Adipocyte (in vitro differentiated cells): ENCODE measurements around the gene EPS8L1.

Experiments used
- DNase-seq: peaks from one replicate; pipeline ENCODE4 v3.0.0-alpha.2; 2015; ENCODE audit warnings: low read depth
- H3K27me3 ChIP-seq: replicated peaks from 2 replicates; pipeline ENCODE4 v1.7.0; 2013; ENCODE audit warnings: mild to moderate bottlenecking, low read length, moderate library complexity; ENCODE audit not compliant: control insufficient read depth, insufficient read depth
- H3K36me3 ChIP-seq: 2 replicates; pipeline ENCODE4 v1.7.0; 2013; ENCODE audit warnings: low read length, mild to moderate bottlenecking, moderate library complexity; ENCODE audit not compliant: control insufficient read depth, insufficient read depth, severe bottlenecking
- H3K4me1 ChIP-seq: 2 replicates; pipeline ENCODE4 v1.7.0; 2013; ENCODE audit warnings: mild to moderate bottlenecking, low read length, moderate library complexity; ENCODE audit not compliant: control insufficient read depth, insufficient read depth
- H3K4me3 ChIP-seq: 2 replicates; pipeline ENCODE4 v1.7.0; 2013; ENCODE audit warnings: mild to moderate bottlenecking, low read length, moderate library complexity
- H3K9ac ChIP-seq: 2 replicates; pipeline ENCODE4 v1.7.0; 2013; ENCODE audit warnings: mild to moderate bottlenecking, low read length, moderate library complexity
- H3K9me3 ChIP-seq: 2 replicates; pipeline ENCODE4 v1.7.0; 2013; ENCODE audit warnings: mild to moderate bottlenecking, low read length, moderate library complexity; ENCODE audit not compliant: control insufficient read depth

EPS8L1 gene

GRCh38 chr19:55133639-55134444, 58.2 kb downstream of the EPS8L1 start:
- H3K36me3 ChIP-seq = no peaks in the 10 kb centered on the region
- no peak for DNase-seq
- H3K27me3 ChIP-seq = peaks cover 39% of the 10 kb centered on the region
- no peaks in the 10 kb centered on the region for H3K4me1 ChIP-seq
- H3K9me3 ChIP-seq = no peaks in the 10 kb centered on the region
- no peak overlapping the region for H3K4me3 ChIP-seq
- H3K9ac ChIP-seq = no peak overlapping the region

- Histone ChIP-seq H3K4me3 (no peak overlapping the region), H3K9me3 (no peaks in the 10 kb centered on the region), H3K36me3 (no peaks in the 10 kb centered on the region), H3K4me1 (no peaks in the 10 kb centered on the region), H3K27me3 (peaks cover 39% of the 10 kb centered on the region), H3K9ac (no peak overlapping the region)
- no peak for DNase-seq
Observed at GRCh38 chr19:55134736-55135135, 59.1 kb downstream of the EPS8L1 start.

- Histone ChIP-seq H3K9me3 (no peaks in the 10 kb centered on the region), H3K9ac (no peak overlapping the region), H3K27me3 (peaks cover 43% of the 10 kb centered on the region), H3K4me1 (no peaks in the 10 kb centered on the region), H3K36me3 (no peaks in the 10 kb centered on the region), H3K4me3 (no peak overlapping the region)
- DNase-seq = no peak
Observed at GRCh38 chr19:55136399-55137102, 60.9 kb downstream of the EPS8L1 start.
